Hepatocyte (in vitro differentiated cells): ENCODE results near the gene BRAP. TPM values are rescaled to one million over a fixed set of nuclear protein-coding genes. Genes with fewer than 3 reads are reported as not detected.

ENCODE experiments used
- DNase-seq: peaks from one replicate; pipeline ENCODE4 v3.0.0-alpha.2; 2016; ENCODE audit warnings: low spot score
- H2AFZ ChIP-seq: fragments of 200-600 bp; sonication (generic); 2 replicates; pipeline ENCODE4 v1.6.0; 2016; ENCODE audit warnings: antibody characterized with exemption, mild to moderate bottlenecking
- H3K27ac ChIP-seq: fragments of 200-600 bp; sonication (generic); 2 replicates; pipeline ENCODE4 v1.5.1; 2016; ENCODE audit warnings: mild to moderate bottlenecking
- H3K27me3 ChIP-seq: fragments of 200-600 bp; sonication (generic); 2 replicates; pipeline ENCODE4 v1.6.1; 2016
- H3K36me3 ChIP-seq: fragments of 200-600 bp; sonication (generic); replicated peaks from 2 replicates; pipeline ENCODE4 v1.5.1; 2016; ENCODE audit warnings: low read depth; ENCODE audit not compliant: insufficient read depth
- H3K4me1 ChIP-seq: fragments of 200-600 bp; sonication (generic); 2 replicates; pipeline ENCODE4 v1.5.1; 2016; ENCODE audit warnings: mild to moderate bottlenecking, moderate library complexity; ENCODE audit not compliant: insufficient read depth
- H3K4me2 ChIP-seq: fragments of 200-600 bp; sonication (generic); 2 replicates; pipeline ENCODE4 v1.6.0; 2016
- H3K4me3 ChIP-seq: fragments of 200-600 bp; sonication (generic); 2 replicates; pipeline ENCODE4 v1.5.1; 2016; ENCODE audit warnings: mild to moderate bottlenecking
- H3K79me2 ChIP-seq: fragments of 200-600 bp; sonication (generic); 2 replicates; pipeline ENCODE4 v1.6.0; 2017; ENCODE audit warnings: mild to moderate bottlenecking
- H3K9me2 ChIP-seq: fragments of 200-600 bp; sonication (generic); replicated peaks from 2 replicates; pipeline ENCODE4 v1.6.0; 2017; ENCODE audit warnings: mild to moderate bottlenecking; ENCODE audit not compliant: insufficient read depth
- H3K9me3 ChIP-seq: fragments of 200-600 bp; sonication (generic); 2 replicates; pipeline ENCODE4 v1.5.1; 2016; ENCODE audit warnings: low read depth, mild to moderate bottlenecking
- H4K20me1 ChIP-seq: fragments of 200-600 bp; sonication (generic); 2 replicates; pipeline ENCODE4 v1.6.0; 2016; ENCODE audit warnings: mild to moderate bottlenecking; ENCODE audit not compliant: insufficient read depth, poor library complexity, severe bottlenecking
- CTCF ChIP-seq: fragments of 200-600 bp; sonication (generic); IDR thresholded peaks from 2 replicates; pipeline ENCODE4 v1.5.1; 2016; ENCODE audit warnings: antibody characterized with exemption, mild to moderate bottlenecking; ENCODE audit not compliant: poor library complexity
- EZH2 ChIP-seq: fragments of 200-600 bp; sonication (generic); IDR thresholded peaks from 2 replicates; pipeline ENCODE4 v1.6.1; 2016; ENCODE audit warnings: antibody characterized with exemption, mild to moderate bottlenecking, borderline replicate concordance
- EZH2phosphoT487 ChIP-seq: fragments of 200-600 bp; sonication (generic); IDR thresholded peaks from one replicate; pipeline ENCODE4 v1.6.1; 2018; ENCODE audit warnings: antibody characterized with exemption, mild to moderate bottlenecking, low read depth, moderate library complexity; ENCODE audit not compliant: unreplicated experiment, severe bottlenecking
- WGBS: methylation state at CpG from one replicate; pipeline ENCODE4 v1.1.6; 2016; ENCODE audit warnings: low lambda C conversion rate; ENCODE audit errors: missing lambda C conversion rate; 5-methylcytosine and 5-hydroxymethylcytosine counted together
- polyA plus RNA-seq: library from polyadenylated mRNA; unstranded; fragments of >200 nt; fragmentation: Nextera tagmentation; extraction: Ambion mirVana; gene quantifications from 2 replicates; pipeline ENCODE4 v1.2.1, GENCODE V29; 2016
- total RNA-seq: library from RNA; depleted of rRNA; stranded (reverse); fragments of >200 nt; gene quantifications from 2 replicates; pipeline ENCODE4 v1.2.3, GENCODE V29; 2014

BRAP gene
- total RNA-seq (13.9 and 15.8 TPM in 2 replicates), polyA plus RNA-seq (16.8 and 19.7 TPM in 2 replicates)

- 2% methylated on average over 63 of the region's 63 CpGs for WGBS
- peaks cover 7% of the 10 kb centered on the region for H4K20me1 ChIP-seq
- TF ChIP-seq EZH2phosphoT487 (no peak), EZH2 (no peak), CTCF (peak; percentile 9)
Measured at GRCh38 chr12:111685811-111686573, at the start of gene BRAP, which contains the start of gene ACAD10. Gene BRAP, minus strand, starts transcription at chr12:111685956. Its CDS starts 164 bp downstream, at chr12:111685792. Gene ACAD10, plus strand, starts transcription at chr12:111686053. Its CDS starts 6,657 bp downstream, at chr12:111692710.

GRCh38 chr12:111733340-111733915 lies 47.7 kb upstream of the BRAP start:
- WGBS = 85% methylated on average over 8 of the region's 8 CpGs
- no peak overlapping the region for H3K27ac ChIP-seq
- no peaks in the 10 kb centered on the region for H3K27me3 ChIP-seq
- H4K20me1 ChIP-seq = no peaks in the 10 kb centered on the region
- H3K4me3 ChIP-seq = no peak overlapping the region
- no peaks in the 10 kb centered on the region for H3K4me1 ChIP-seq
- no peaks in the 10 kb centered on the region for H3K36me3 ChIP-seq
- H3K9me3 ChIP-seq = no peaks in the 10 kb centered on the region
- no peak for TF ChIP-seq EZH2
- no peak for TF ChIP-seq EZH2phosphoT487
- no peak for TF ChIP-seq CTCF
- no peak for DNase-seq
- no peak overlapping the region for H3K4me2 ChIP-seq
- no peaks in the 10 kb centered on the region for H3K9me2 ChIP-seq
- no peak overlapping the region for H2AFZ ChIP-seq
- H3K79me2 ChIP-seq = no peaks in the 10 kb centered on the region

More at GRCh38 chr12:111685811-111686573, at the start of gene BRAP, which contains the start of gene ACAD10:
- Histone ChIP-seq H3K9me2 (no peaks in the 10 kb centered on the region), H3K27ac (peak within 1 kb of the TSS; percentile 81), H3K4me3 (peak within 1 kb of the TSS; percentile 78), H3K36me3 (no peaks in the 10 kb centered on the region), H2AFZ (peak within 1 kb of the TSS; percentile 94), H3K9me3 (no peaks in the 10 kb centered on the region), H3K4me1 (peaks cover 22% of the 10 kb centered on the region), H3K79me2 (peaks cover 43% of the 10 kb centered on the region), H3K4me2 (peak within 1 kb of the TSS; percentile 90), H3K27me3 (no peaks in the 10 kb centered on the region)
- DNase-seq = peak; percentile 96

DNA sequence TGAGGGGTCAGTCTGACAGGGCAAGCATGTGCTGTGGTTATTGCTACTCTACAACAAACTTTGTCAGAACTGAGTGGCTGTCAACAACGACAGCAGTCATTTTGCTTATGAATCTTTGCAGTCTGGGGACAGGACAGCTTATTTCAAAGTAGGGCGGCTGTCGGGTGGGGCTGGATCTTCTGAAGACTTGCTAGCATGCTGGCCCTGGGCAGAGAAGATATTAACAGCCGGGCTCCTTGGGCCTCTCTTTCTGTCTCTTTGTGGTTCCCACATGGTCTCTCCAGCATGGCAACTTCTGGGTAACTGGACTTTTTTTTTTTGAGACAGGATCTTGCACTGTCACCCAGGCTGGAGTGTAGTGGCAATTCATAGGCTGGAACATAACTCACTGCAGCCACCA lies 47.0 kb upstream of the BRAP start:
- 96% methylated on average over 4 of the region's 4 CpGs for WGBS
- no peaks in the 10 kb centered on the region for H3K36me3 ChIP-seq
- H3K9me3 ChIP-seq = no peaks in the 10 kb centered on the region
- TF ChIP-seq EZH2 (no peak), CTCF (no peak), EZH2phosphoT487 (no peak)
- H3K4me2 ChIP-seq = no peak overlapping the region
- no peak overlapping the region for H2AFZ ChIP-seq
- no peaks in the 10 kb centered on the region for H4K20me1 ChIP-seq
- H3K4me1 ChIP-seq = no peaks in the 10 kb centered on the region
- H3K4me3 ChIP-seq = no peak overlapping the region
- no peaks in the 10 kb centered on the region for H3K27me3 ChIP-seq
- H3K9me2 ChIP-seq = no peaks in the 10 kb centered on the region
- DNase-seq = no peak
- no peaks in the 10 kb centered on the region for H3K79me2 ChIP-seq
- H3K27ac ChIP-seq = no peak overlapping the region
